GM23338 (cell line): ENCODE results near the gene ADAD2. TPM values are rescaled to one million over a fixed set of nuclear protein-coding genes. Genes with fewer than 3 reads are reported as not detected.

Experiments
- ATAC-seq: fragments of 200-7000 bp; cut with Tn5 transposase; 3 replicates; pipeline ENCODE4 v1.9.1; 2020
- DNase-seq: peaks from one replicate; pipeline ENCODE4 v3.0.0-alpha.2; 2015; ENCODE audit warnings: low spot score
- H2AFZ ChIP-seq: fragments of 200-600 bp; sonication (generic); 2 replicates; pipeline ENCODE4 v1.8.0; 2016; ENCODE audit warnings: antibody characterized with exemption, mild to moderate bottlenecking, moderate library complexity
- H3F3A ChIP-seq: fragments of 200-600 bp; sonication (generic); replicated peaks from 2 replicates; pipeline ENCODE4 v1.8.0; 2017; ENCODE audit warnings: antibody characterized with exemption, mixed run types, low read depth
- H3K27ac ChIP-seq: fragments of 200-600 bp; sonication (generic); 2 replicates; pipeline ENCODE4 v1.6.1; 2016; ENCODE audit warnings: low read depth
- H3K27me3 ChIP-seq: fragments of 200-600 bp; sonication (generic); 2 replicates; pipeline ENCODE4 v1.8.0; 2016; ENCODE audit warnings: mild to moderate bottlenecking, mixed run types, moderate library complexity; ENCODE audit not compliant: insufficient read depth
- H3K36me3 ChIP-seq: fragments of 200-600 bp; sonication (generic); 2 replicates; pipeline ENCODE4 v1.8.0; 2016; ENCODE audit warnings: mild to moderate bottlenecking; ENCODE audit not compliant: insufficient read depth
- H3K4me1 ChIP-seq: fragments of 200-600 bp; sonication (generic); 2 replicates; pipeline ENCODE4 v1.8.0; 2016; ENCODE audit warnings: mild to moderate bottlenecking, moderate library complexity; ENCODE audit not compliant: insufficient read depth
- H3K4me2 ChIP-seq: fragments of 200-600 bp; sonication (generic); 2 replicates; pipeline ENCODE4 v1.7.1; 2017; ENCODE audit warnings: mixed run types
- H3K4me3 ChIP-seq: fragments of 200-600 bp; sonication (generic); 2 replicates; pipeline ENCODE4 v1.6.1; 2016; ENCODE audit warnings: mixed run types
- H3K79me2 ChIP-seq: fragments of 200-600 bp; sonication (generic); replicated peaks from 2 replicates; pipeline ENCODE4 v1.8.0; 2017; ENCODE audit warnings: mild to moderate bottlenecking; ENCODE audit not compliant: insufficient read depth
- H3K9me2 ChIP-seq: fragments of 200-600 bp; sonication (generic); 2 replicates; pipeline ENCODE4 v1.8.0; 2017; ENCODE audit not compliant: insufficient read depth
- H4K20me1 ChIP-seq: fragments of 200-600 bp; sonication (generic); replicated peaks from 2 replicates; pipeline ENCODE4 v1.8.0; 2017; ENCODE audit warnings: mild to moderate bottlenecking; ENCODE audit not compliant: insufficient read depth
- H3K27ac Mint-ChIP-seq: 2 replicates; pipeline ENCODE4 v1.8.0; 2020; ENCODE audit warnings: inconsistent platforms, mild to moderate bottlenecking, moderate library complexity, mixed read lengths
- H3K27me3 Mint-ChIP-seq: 3 replicates; pipeline ENCODE4 v1.8.0; 2022; ENCODE audit warnings: low read depth, mild to moderate bottlenecking, moderate library complexity, mixed read lengths, inconsistent platforms; ENCODE audit not compliant: insufficient read depth, poor library complexity
- H3K36me3 Mint-ChIP-seq: 3 replicates; pipeline ENCODE4 v1.8.0; 2021; ENCODE audit warnings: low read depth, mild to moderate bottlenecking, inconsistent platforms, moderate library complexity, mixed read lengths
- H3K4me1 Mint-ChIP-seq: 3 replicates; pipeline ENCODE4 v1.8.0; 2020; ENCODE audit warnings: mild to moderate bottlenecking, inconsistent platforms, mixed read lengths
- H3K4me3 Mint-ChIP-seq: 3 replicates; pipeline ENCODE4 v1.8.0; 2021; ENCODE audit warnings: moderate library complexity, mild to moderate bottlenecking, inconsistent platforms, mixed read lengths
- H3K9me3 Mint-ChIP-seq: 3 replicates; pipeline ENCODE4 v1.8.0; 2020; ENCODE audit warnings: moderate library complexity, mild to moderate bottlenecking, inconsistent platforms, mixed read lengths
- CREB1 ChIP-seq: fragments of 250-450 bp; sonication (Bioruptor Pico); IDR thresholded peaks from 2 replicates; pipeline ENCODE4 v1.5.0; 2020; ENCODE audit warnings: low read depth, mild to moderate bottlenecking, moderate library complexity
- CTCF ChIP-seq, 2 experiments: fragments of 200-600 bp in 1 of 2; sonication (generic) in 1 of 2; conservative IDR thresholded peaks; 2 replicates each; pipeline versions ENCODE4 v1.5.1 to v1.6.1; 2016 to 2017; ENCODE audit warnings: antibody characterized with exemption in 2 of 2, low read depth in 2 of 2, mild to moderate bottlenecking in 2 of 2, moderate library complexity in 1 of 2
- EZH2 ChIP-seq: fragments of 200-600 bp; sonication (generic); IDR thresholded peaks from one replicate; pipeline ENCODE4 v1.8.0; 2017; ENCODE audit warnings: antibody characterized with exemption, mild to moderate bottlenecking, low read depth; ENCODE audit not compliant: unreplicated experiment
- EZH2phosphoT487 ChIP-seq: fragments of 200-600 bp; sonication (generic); IDR thresholded peaks from one replicate; pipeline ENCODE4 v1.8.1; 2018; ENCODE audit warnings: antibody characterized with exemption; ENCODE audit not compliant: unreplicated experiment
- NANOG ChIP-seq: IDR thresholded peaks from 2 replicates; pipeline ENCODE4 v1.6.1; 2016; ENCODE audit warnings: antibody characterized with exemption, borderline replicate concordance
- POLR2AphosphoS5 ChIP-seq: IDR thresholded peaks from 2 replicates; pipeline ENCODE4 v1.6.1; 2016; ENCODE audit warnings: antibody characterized with exemption, low read depth
- REST ChIP-seq: IDR thresholded peaks from one replicate; pipeline ENCODE4 v1.6.1; 2018; ENCODE audit warnings: antibody characterized with exemption; ENCODE audit not compliant: unreplicated experiment
- ZNF114 ChIP-seq: fragments of 250-450 bp; sonication (Bioruptor Pico); IDR thresholded peaks from 2 replicates; pipeline ENCODE4 v1.5.0; 2020; ENCODE audit warnings: mild to moderate bottlenecking, moderate library complexity
- ZNF331 ChIP-seq: fragments of 250-450 bp; sonication (Bioruptor Pico); IDR thresholded peaks from 2 replicates; pipeline ENCODE4 v1.5.0; 2020; ENCODE audit warnings: low read depth, mild to moderate bottlenecking, moderate library complexity
- polyA plus RNA-seq: library from polyadenylated mRNA; unstranded; fragments of >200 nt; fragmentation: Nextera tagmentation; extraction: Ambion mirVana; gene quantifications from 2 replicates; pipeline ENCODE4 v1.2.1, GENCODE V29; 2016
- total RNA-seq: library from RNA; depleted of rRNA; stranded (reverse); fragments of >200 nt; shearing (Covaris generic); gene quantifications from 2 replicates; pipeline ENCODE4 v1.2.3, GENCODE V29; 2014

Gene ADAD2
- total and polyA plus RNA-seq, 2 experiments from 2014 or later, result 1.6 to 4.5 TPM

GRCh38 chr16:84232969-84233368 lies 42.0 kb downstream of the ADAD2 start (continued):
- no peak for TF ChIP-seq CTCF (conservative IDR thresholded peaks at IDR 0.05; ENCODE audit: low read depth in 2 of 2)
- no peak for TF ChIP-seq ZNF331 (CRISPR knock-in tag)

GRCh38 chr16:84233748-84234147 lies 42.8 kb downstream of the ADAD2 start:
- Histone ChIP-seq H2AFZ (no peak overlapping the region), H3K36me3 (no peaks in the 10 kb centered on the region), H3K79me2 (no peaks in the 10 kb centered on the region), H3F3A (no peaks in the 10 kb centered on the region), H4K20me1 (no peaks in the 10 kb centered on the region), H3K4me3 (no peak overlapping the region), H3K4me1 (no peaks in the 10 kb centered on the region; the same call in 1 of the 2 replicates), H3K27me3 (no peaks in the 10 kb centered on the region), H3K9me2 (no peaks in the 10 kb centered on the region), H3K27ac (no peak overlapping the region), H3K4me2 (no peak overlapping the region)
- Mint-ChIP-seq H3K4me3 (no peak overlapping the region), H3K27me3 (peaks cover 3% of the 10 kb centered on the region), H3K27ac (no peak overlapping the region), H3K36me3 (no peaks in the 10 kb centered on the region), H3K4me1 (peaks cover 5% of the 10 kb centered on the region; the same call in 2 of the 3 replicates), H3K9me3 (no peaks in the 10 kb centered on the region)
- ATAC-seq (no peak), DNase-seq (no peak)
- TF ChIP-seq ZNF331 (CRISPR knock-in tag) (no peak), EZH2phosphoT487 (no peak), REST (no peak)

- H2AFZ ChIP-seq, result peak overlapping the region; percentile 74
- DNase-seq (no peak), ATAC-seq (no peak)
- no peaks in the 10 kb centered on the region for H3F3A ChIP-seq
- H3K27me3 ChIP-seq, result no peaks in the 10 kb centered on the region
- Mint-ChIP-seq H3K4me3 (no peak overlapping the region), H3K27ac (no peak overlapping the region), H3K36me3 (no peaks in the 10 kb centered on the region), H3K9me3 (no peaks in the 10 kb centered on the region), H3K4me1 (0 out of 3 replicates have a peak, but pooled peaks cover 2% of the 10 kb centered on the region), H3K27me3 (no peaks in the 10 kb centered on the region)
- H3K27ac ChIP-seq, result no peak overlapping the region
- no peaks in the 10 kb centered on the region for H4K20me1 ChIP-seq
- no peaks in the 10 kb centered on the region for H3K79me2 ChIP-seq
- H3K4me3 ChIP-seq, result no peak overlapping the region
- H3K4me1 ChIP-seq, result no peaks in the 10 kb centered on the region
- H3K4me2 ChIP-seq, result no peak overlapping the region
- no peaks in the 10 kb centered on the region for H3K36me3 ChIP-seq
- H3K9me2 ChIP-seq, result no peaks in the 10 kb centered on the region
- TF ChIP-seq POLR2AphosphoS5, result no peak
- TF ChIP-seq NANOG, result no peak
- TF ChIP-seq ZNF114 (CRISPR knock-in tag), result no peak
- no peak for TF ChIP-seq REST
- no peak for TF ChIP-seq ZNF331 (CRISPR knock-in tag)
- TF ChIP-seq CTCF (conservative IDR thresholded peaks at IDR 0.05; ENCODE audit: low read depth in 2 of 2), result no peak
- no peak for TF ChIP-seq CREB1 (CRISPR knock-in tag)
- no peak for TF ChIP-seq EZH2phosphoT487
- TF ChIP-seq EZH2, result no peak
Observed at GRCh38 chr16:84234321-84235241, 43.6 kb downstream of the ADAD2 start.
